ENCODE measurements around the gene BBOX1. TPM values are rescaled to one million over a fixed set of nuclear protein-coding genes. Genes with fewer than 3 reads are reported as not detected.

Gene BBOX1
- total and polyA plus RNA-seq, 3 experiments from 2014 or later: not detected

DNA sequence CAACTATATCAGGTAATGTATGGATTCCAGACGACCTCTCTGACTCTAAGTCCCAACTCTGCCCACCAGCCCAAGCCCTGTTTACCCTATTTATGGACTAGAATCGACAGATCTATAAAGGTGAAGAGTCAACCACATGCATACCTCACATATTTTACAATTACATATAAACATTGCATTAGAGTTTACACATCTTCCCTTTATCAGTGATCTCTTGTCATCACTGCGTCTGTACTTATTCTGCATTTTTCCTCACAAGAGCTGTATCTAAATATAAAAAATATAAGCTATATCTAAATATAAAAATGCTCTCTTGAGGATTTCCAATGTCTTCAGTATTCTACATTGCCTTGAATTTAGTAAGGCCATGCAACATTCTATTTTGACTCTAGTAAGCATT, 38.2 kb upstream of the BBOX1 start:
- ChIA-PET POLR2A (no interaction called here), CTCF (no interaction called here)
- no peaks in the 10 kb centered on the region for H3K27me3 ChIP-seq (ENCODE audit: insufficient read depth, low read length, poor library complexity, severe bottlenecking)
- H3K27ac Mint-ChIP-seq: no peak overlapping the region
- H3K9me3 ChIP-seq (ENCODE audit: low read length): no peaks in the 10 kb centered on the region
- H3K4me1 Mint-ChIP-seq: no peaks in the 10 kb centered on the region
- peaks cover 0 to 7% (median 3%) of the 10 kb centered on the region in 5 donors for H3K9me3 Mint-ChIP-seq
- peaks cover 0 to 1% of the 10 kb centered on the region in 2 donors for H3K27me3 Mint-ChIP-seq
- no peak for DNase-seq
- H3K36me3 Mint-ChIP-seq: no peaks in the 10 kb centered on the region
- no peaks in the 10 kb centered on the region for H3K36me3 ChIP-seq (ENCODE audit: insufficient read depth, low read length)
- no peak overlapping the region for H3K4me3 ChIP-seq (ENCODE audit: low read length)
- no peak overlapping the region for H3K27ac ChIP-seq (ENCODE audit: low read depth, low read length)
- no peak overlapping the region for H3K4me3 Mint-ChIP-seq
- H3K4me1 ChIP-seq (ENCODE audit: insufficient read depth, low read length): no peaks in the 10 kb centered on the region

DNA sequence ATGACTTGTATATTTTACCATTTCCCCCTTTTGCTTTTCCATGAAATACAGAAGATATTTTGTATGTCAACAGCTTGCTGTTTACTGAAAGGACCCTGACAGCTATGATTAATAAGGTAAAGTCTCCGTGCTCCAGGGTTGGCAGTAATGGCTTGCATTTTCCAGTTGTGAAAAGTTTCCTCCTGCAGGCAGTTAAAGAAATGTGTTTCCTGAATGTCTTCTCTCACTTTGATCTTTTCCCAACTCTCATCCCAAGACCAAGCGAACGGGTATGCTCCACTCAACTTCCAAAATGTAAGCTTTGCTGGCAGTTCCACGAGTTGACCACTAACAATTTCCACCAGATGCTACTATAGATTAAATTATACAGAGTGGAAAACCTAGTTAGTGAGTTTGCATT, 37.8 kb upstream of the BBOX1 start:
- Histone ChIP-seq H3K27me3 (ENCODE audit: insufficient read depth, low read length, poor library complexity, severe bottlenecking) (no peaks in the 10 kb centered on the region), H3K27ac (ENCODE audit: low read depth, low read length) (no peak overlapping the region), H3K4me3 (ENCODE audit: low read length) (no peak overlapping the region), H3K4me1 (ENCODE audit: insufficient read depth, low read length) (no peaks in the 10 kb centered on the region), H3K36me3 (ENCODE audit: insufficient read depth, low read length) (no peaks in the 10 kb centered on the region), H3K9me3 (ENCODE audit: low read length) (no peaks in the 10 kb centered on the region)
- CTCF ChIA-PET: no interaction called here
- no peak overlapping the region for H3K27ac Mint-ChIP-seq
- H3K4me1 Mint-ChIP-seq: no peaks in the 10 kb centered on the region
- POLR2A ChIA-PET: no interaction called here
- no peaks in the 10 kb centered on the region for H3K36me3 Mint-ChIP-seq
- peaks cover 0 to 1% of the 10 kb centered on the region in 2 donors for H3K27me3 Mint-ChIP-seq
- DNase-seq: no peak
- no peak overlapping the region for H3K4me3 Mint-ChIP-seq
- H3K9me3 Mint-ChIP-seq: peaks cover 0 to 7% (median 3%) of the 10 kb centered on the region in 5 donors

DNA sequence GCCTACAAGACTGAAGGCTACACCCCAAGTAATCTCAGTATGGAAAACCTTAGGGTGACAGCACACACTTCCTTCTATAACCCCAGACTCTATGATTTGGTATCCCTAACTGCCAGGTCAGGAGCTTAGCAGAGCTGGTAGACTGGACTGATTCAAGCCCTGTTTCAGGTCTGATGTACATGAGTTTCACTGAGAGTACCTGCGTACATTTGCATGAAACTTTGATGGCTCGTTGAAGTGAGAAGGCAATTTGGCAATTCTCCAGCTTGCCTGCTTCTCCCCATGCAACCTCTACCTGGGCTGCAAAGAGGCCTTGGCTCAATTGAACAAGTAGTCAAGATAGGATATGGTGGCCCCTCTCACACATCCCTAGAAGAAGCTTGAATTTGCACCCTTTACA, 36.5 kb upstream of the BBOX1 start:
- Histone ChIP-seq H3K27me3 (ENCODE audit: insufficient read depth, low read length, poor library complexity, severe bottlenecking) (no peaks in the 10 kb centered on the region), H3K36me3 (ENCODE audit: insufficient read depth, low read length) (no peaks in the 10 kb centered on the region), H3K27ac (ENCODE audit: low read depth, low read length) (no peak overlapping the region), H3K9me3 (ENCODE audit: low read length) (no peaks in the 10 kb centered on the region), H3K4me3 (ENCODE audit: low read length) (no peak overlapping the region), H3K4me1 (ENCODE audit: insufficient read depth, low read length) (no peaks in the 10 kb centered on the region)
- peaks cover 0 to 1% of the 10 kb centered on the region in 2 donors for H3K27me3 Mint-ChIP-seq
- H3K9me3 Mint-ChIP-seq: peaks cover 0 to 7% (median 3%) of the 10 kb centered on the region in 5 donors
- no peak overlapping the region for H3K4me3 Mint-ChIP-seq
- H3K36me3 Mint-ChIP-seq: no peaks in the 10 kb centered on the region
- DNase-seq: no peak
- H3K4me1 Mint-ChIP-seq: no peaks in the 10 kb centered on the region
- CTCF ChIA-PET: no interaction called here
- POLR2A ChIA-PET: no interaction called here
- no peak overlapping the region for H3K27ac Mint-ChIP-seq

DNA sequence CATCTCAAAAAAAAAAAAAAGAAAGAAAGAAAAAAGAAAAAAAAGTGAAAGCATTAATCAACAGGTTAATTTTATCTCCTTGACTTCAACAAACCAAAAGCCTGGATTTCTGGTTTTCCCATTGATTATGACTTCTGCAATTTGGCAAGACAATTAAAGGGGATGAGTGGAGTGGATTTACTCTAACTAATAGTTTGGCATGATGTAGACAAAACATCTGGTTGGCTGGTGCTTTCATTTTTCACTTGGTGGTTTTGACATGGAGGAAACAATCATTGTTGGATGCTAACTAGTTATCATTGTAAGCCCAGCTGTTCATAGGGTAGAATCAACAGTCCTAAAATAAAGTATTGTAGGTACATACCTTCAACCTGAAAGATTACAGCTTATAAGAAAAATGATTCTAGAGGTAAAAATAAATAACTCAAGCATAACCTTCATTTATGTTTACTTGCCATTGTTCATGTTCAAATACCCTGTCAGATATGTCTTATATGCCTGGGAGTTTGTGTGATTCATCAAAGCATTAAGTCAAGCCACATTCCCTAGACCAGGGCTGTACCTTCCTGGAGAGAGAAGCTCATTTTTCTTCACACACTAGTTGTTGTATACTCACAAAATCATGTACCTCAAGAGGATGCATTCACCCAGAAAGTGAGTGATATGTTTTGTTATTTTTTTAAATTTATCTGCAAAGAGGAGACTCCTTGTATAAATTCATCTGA, 31.6 kb upstream of the BBOX1 start:
- Mint-ChIP-seq H3K9me3 (peaks cover 0 to 12% (median 7%) of the 10 kb centered on the region in 5 donors), H3K36me3 (peaks cover 0 to 1% (median 0%) of the 10 kb centered on the region in 3 donors), H3K4me3 (no peak overlapping the region), H3K4me1 (no peaks in the 10 kb centered on the region), H3K27me3 (no peaks in the 10 kb centered on the region), H3K27ac (peak overlapping the region in 1 of 8 donors; percentile 33)
- H3K36me3 ChIP-seq (ENCODE audit: insufficient read depth, low read length): no peaks in the 10 kb centered on the region
- POLR2A ChIA-PET: no interaction called here
- no peak for DNase-seq
- H3K9me3 ChIP-seq (ENCODE audit: low read length): no peaks in the 10 kb centered on the region
- H3K27ac ChIP-seq (ENCODE audit: low read depth, low read length): no peak overlapping the region
- CTCF ChIA-PET: no interaction called here
- H3K27me3 ChIP-seq (ENCODE audit: insufficient read depth, low read length, poor library complexity, severe bottlenecking): no peaks in the 10 kb centered on the region
- H3K4me1 ChIP-seq (ENCODE audit: insufficient read depth, low read length): no peaks in the 10 kb centered on the region
- H3K4me3 ChIP-seq (ENCODE audit: low read length): no peak overlapping the region

DNA sequence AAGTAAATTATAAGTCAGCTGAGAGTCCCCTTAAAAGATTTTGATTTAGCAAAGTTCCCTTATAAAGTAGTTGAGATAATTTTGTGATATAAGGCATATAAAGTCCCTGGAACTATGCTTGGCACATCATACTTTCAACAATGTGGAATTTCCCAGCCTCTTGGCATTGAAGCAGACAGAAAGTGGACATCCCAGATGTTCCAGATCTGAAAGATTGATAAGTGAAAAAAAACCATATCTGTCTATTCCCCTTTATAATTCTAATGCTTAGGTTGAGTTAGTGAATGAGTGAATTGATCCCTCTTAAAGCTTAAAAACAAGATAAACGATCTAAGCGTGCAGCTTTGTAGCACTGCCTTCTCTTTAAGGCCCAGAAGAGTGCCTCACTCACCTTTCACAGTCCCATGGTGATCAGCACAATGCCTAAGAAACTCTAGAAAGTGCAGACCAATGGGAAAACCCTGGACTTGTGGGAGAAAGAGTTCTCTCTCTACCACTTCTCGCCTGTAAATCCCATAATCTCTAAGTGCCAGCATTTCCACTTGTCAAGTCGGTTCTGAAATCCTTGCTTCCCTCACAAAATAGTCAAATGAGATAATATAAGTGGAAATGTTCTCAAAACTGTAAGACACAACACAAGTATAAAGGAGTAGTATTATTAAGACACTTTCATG, 28.9 kb upstream of the BBOX1 start:
- CTCF ChIA-PET: no interaction called here
- Histone ChIP-seq H3K9me3 (ENCODE audit: low read length) (no peaks in the 10 kb centered on the region), H3K36me3 (ENCODE audit: insufficient read depth, low read length) (no peaks in the 10 kb centered on the region), H3K27me3 (ENCODE audit: insufficient read depth, low read length, poor library complexity, severe bottlenecking) (no peaks in the 10 kb centered on the region), H3K27ac (ENCODE audit: low read depth, low read length) (no peak overlapping the region), H3K4me1 (ENCODE audit: insufficient read depth, low read length) (no peaks in the 10 kb centered on the region), H3K4me3 (ENCODE audit: low read length) (no peak overlapping the region)
- DNase-seq: no peak
- Mint-ChIP-seq H3K4me3 (no peak overlapping the region), H3K4me1 (no peaks in the 10 kb centered on the region), H3K27me3 (no peaks in the 10 kb centered on the region), H3K27ac (no peak overlapping the region), H3K36me3 (peaks cover 0 to 1% (median 0%) of the 10 kb centered on the region in 3 donors), H3K9me3 (peaks cover 0 to 13% (median 8%) of the 10 kb centered on the region in 5 donors)
- POLR2A ChIA-PET: no interaction called here

DNA sequence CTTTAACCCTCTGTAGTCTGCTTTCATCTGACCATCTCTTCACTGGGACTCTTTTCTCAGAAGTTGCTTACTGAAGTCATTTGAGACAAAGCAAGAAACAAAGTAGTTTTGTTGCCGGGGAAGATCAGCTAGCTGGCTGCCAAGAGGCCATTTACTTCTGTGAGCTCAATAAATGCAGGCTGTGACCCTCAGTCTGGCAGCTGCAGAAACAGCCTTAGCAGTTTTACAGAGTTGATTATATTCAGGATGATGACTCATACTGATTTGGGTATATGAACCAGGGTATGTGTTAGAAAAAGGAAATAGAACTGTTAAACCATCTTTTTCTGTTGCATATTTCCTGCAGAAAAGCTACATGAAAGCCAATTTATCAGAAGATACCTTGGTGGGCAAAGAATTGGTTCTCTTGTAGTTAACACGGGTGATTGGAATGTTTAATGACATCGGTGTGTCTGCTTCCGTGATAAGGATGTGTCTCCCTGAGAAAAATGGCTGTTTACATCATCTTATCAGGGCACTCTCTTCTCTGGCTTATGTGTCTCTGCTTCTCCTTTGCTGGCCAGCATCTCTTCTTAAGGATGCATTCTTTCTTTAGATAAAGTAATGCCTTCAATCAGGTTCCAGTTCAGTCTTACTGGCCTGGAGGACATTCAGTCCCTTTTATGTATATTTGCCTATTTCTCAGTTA, 28.2 kb upstream of the BBOX1 start:
- no peaks in the 10 kb centered on the region for H3K4me1 Mint-ChIP-seq
- H3K27ac Mint-ChIP-seq: no peak overlapping the region
- no peaks in the 10 kb centered on the region for H3K9me3 ChIP-seq (ENCODE audit: low read length)
- CTCF ChIA-PET: no interaction called here
- peaks cover 0 to 1% (median 0%) of the 10 kb centered on the region in 3 donors for H3K36me3 Mint-ChIP-seq
- no peaks in the 10 kb centered on the region for H3K36me3 ChIP-seq (ENCODE audit: insufficient read depth, low read length)
- DNase-seq: no peak
- no peak overlapping the region for H3K4me3 Mint-ChIP-seq
- no peak overlapping the region for H3K27ac ChIP-seq (ENCODE audit: low read depth, low read length)
- POLR2A ChIA-PET: no interaction called here
- H3K4me1 ChIP-seq (ENCODE audit: insufficient read depth, low read length): no peaks in the 10 kb centered on the region
- H3K4me3 ChIP-seq (ENCODE audit: low read length): no peak overlapping the region
- peaks cover 0 to 12% (median 5%) of the 10 kb centered on the region in 5 donors for H3K9me3 Mint-ChIP-seq
- H3K27me3 Mint-ChIP-seq: no peaks in the 10 kb centered on the region
- H3K27me3 ChIP-seq (ENCODE audit: insufficient read depth, low read length, poor library complexity, severe bottlenecking): no peaks in the 10 kb centered on the region

DNA sequence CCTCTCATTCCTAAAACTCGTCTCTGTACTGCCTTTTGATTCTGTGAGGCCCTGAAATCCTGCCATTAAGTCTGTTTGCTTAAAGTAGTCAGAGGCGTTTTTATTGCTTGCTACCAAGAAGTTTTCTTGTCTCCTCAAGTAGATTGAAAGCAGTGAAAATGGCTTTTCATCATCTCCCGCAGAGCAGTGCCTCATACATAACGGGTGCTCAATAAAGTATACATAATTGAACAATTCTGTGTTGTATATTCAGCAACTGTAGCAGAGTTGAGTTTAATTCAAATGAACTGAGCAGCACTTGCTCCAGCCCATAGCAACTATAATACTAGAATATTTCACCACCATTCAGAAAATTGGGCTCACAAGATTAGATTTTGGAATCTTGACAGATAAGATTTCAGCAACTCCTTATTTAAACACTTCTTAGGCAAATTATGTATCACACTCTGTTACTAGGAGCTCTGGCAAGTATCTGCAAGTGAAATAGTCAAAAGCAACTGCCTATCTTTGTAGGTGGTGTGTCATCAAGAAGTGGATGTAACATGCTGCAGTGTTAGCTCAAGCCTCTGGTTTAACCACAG, 26.7 kb upstream of the BBOX1 start:
- H3K4me3 Mint-ChIP-seq: no peak overlapping the region
- Histone ChIP-seq H3K27ac (ENCODE audit: low read depth, low read length) (no peak overlapping the region), H3K4me3 (ENCODE audit: low read length) (no peak overlapping the region), H3K36me3 (ENCODE audit: insufficient read depth, low read length) (no peaks in the 10 kb centered on the region), H3K9me3 (ENCODE audit: low read length) (no peaks in the 10 kb centered on the region), H3K27me3 (ENCODE audit: insufficient read depth, low read length, poor library complexity, severe bottlenecking) (no peaks in the 10 kb centered on the region), H3K4me1 (ENCODE audit: insufficient read depth, low read length) (no peaks in the 10 kb centered on the region)
- CTCF ChIA-PET: no interaction called here
- H3K9me3 Mint-ChIP-seq: peaks cover 0 to 12% (median 5%) of the 10 kb centered on the region in 5 donors
- H3K27ac Mint-ChIP-seq: no peak overlapping the region
- peaks cover 0 to 1% (median 0%) of the 10 kb centered on the region in 3 donors for H3K36me3 Mint-ChIP-seq
- DNase-seq: no peak
- no peaks in the 10 kb centered on the region for H3K27me3 Mint-ChIP-seq
- POLR2A ChIA-PET: no interaction called here
- no peaks in the 10 kb centered on the region for H3K4me1 Mint-ChIP-seq

DNA sequence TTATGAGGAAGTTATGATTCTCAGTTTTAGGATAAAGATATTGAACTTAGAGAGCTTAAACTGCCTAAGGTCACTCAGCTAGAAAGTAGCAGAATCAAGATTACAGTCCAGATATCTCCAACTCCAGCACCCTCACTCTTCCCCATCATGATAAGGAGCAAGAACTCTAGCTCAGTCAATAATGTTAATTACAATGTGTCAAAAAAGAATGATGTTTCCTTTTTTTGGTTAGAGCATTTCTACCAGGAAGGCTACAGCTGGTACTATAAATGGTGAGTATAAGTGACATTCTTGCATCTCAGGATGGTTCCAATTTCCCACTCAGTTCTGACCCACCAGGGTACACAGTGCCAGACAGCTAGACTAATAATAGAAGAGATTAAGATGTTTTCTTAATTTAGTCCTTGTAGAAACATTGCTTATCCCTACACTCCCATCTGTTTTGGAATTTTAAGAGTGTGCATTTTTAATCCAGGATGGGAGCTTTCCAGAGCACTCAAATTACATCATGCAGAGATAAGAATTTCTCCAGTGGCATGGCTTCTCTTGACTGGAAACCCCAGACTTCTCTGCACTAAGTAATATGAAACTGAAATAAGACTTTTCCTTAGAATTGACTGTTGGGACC, 21.6 kb upstream of the BBOX1 start:
- Histone ChIP-seq H3K9me3 (ENCODE audit: low read length) (no peaks in the 10 kb centered on the region), H3K4me3 (ENCODE audit: low read length) (no peak overlapping the region), H3K4me1 (ENCODE audit: insufficient read depth, low read length) (no peaks in the 10 kb centered on the region), H3K36me3 (ENCODE audit: insufficient read depth, low read length) (no peaks in the 10 kb centered on the region), H3K27ac (ENCODE audit: low read depth, low read length) (no peak overlapping the region), H3K27me3 (ENCODE audit: insufficient read depth, low read length, poor library complexity, severe bottlenecking) (no peaks in the 10 kb centered on the region)
- H3K4me3 Mint-ChIP-seq: no peak overlapping the region
- DNase-seq: no peak
- H3K36me3 Mint-ChIP-seq: no peaks in the 10 kb centered on the region
- POLR2A ChIA-PET: no interaction called here
- no peaks in the 10 kb centered on the region for H3K4me1 Mint-ChIP-seq
- peaks cover 0 to 10% (median 3%) of the 10 kb centered on the region in 5 donors for H3K9me3 Mint-ChIP-seq
- no peak overlapping the region for H3K27ac Mint-ChIP-seq
- H3K27me3 Mint-ChIP-seq: no peaks in the 10 kb centered on the region
- CTCF ChIA-PET: no interaction called here

All from CD8-positive, alpha-beta memory T cell (primary cell).